Choroid plexus epithelial cell (primary cell): ENCODE measurements around the gene MICA.
"Not testable (repeated sequence)": the region's sequence is repeated elsewhere in the genome, so short reads cannot be mapped to it uniquely, and the experiment has no call there.

Experiments used
- DNase-seq: peaks from one replicate; pipeline ENCODE4 v3.0.0-alpha.2; 2010; ENCODE audit warnings: low read depth
- H3K4me3 ChIP-seq: 2 replicates; pipeline ENCODE4 v1.5.1; 2011; ENCODE audit warnings: low read depth, mild to moderate bottlenecking, control low read depth, low read length, moderate library complexity
- CTCF ChIP-seq: conservative IDR thresholded peaks from 2 replicates; pipeline ENCODE4 v1.5.1; 2011; ENCODE audit warnings: low read depth, mild to moderate bottlenecking, control low read depth, inconsistent platforms, low read length, moderate library complexity

MICA gene

GRCh38 chr6:31446481-31446880 is 43.1 kb downstream of the MICA start:
- H3K4me3 ChIP-seq, result no peak overlapping the region
- TF ChIP-seq CTCF, result no peak
- peak; percentile 23 for DNase-seq

- not testable (repeated sequence) for H3K4me3 ChIP-seq, DNase-seq
Observed at GRCh38 chr6:31446999-31447789, 43.8 kb downstream of the MICA start.

- no peak overlapping the region for H3K4me3 ChIP-seq
- no peak for TF ChIP-seq CTCF
- no peak for DNase-seq
Observed at GRCh38 chr6:31450751-31451150, 47.4 kb downstream of the MICA start.

- TF ChIP-seq CTCF, result no peak
- no peak overlapping the region for H3K4me3 ChIP-seq
- DNase-seq, result no peak
Observed at GRCh38 chr6:31452859-31453258, 49.5 kb downstream of the MICA start.

- no peak overlapping the region for H3K4me3 ChIP-seq
- DNase-seq, result no peak
- no peak for TF ChIP-seq CTCF
Observed at GRCh38 chr6:31453259-31453658, 49.9 kb downstream of the MICA start.

GRCh38 chr6:31459864-31460263 is 56.5 kb downstream of the MICA start:
- H3K4me3 ChIP-seq, result not testable (repeated sequence)

GRCh38 chr6:31460361-31461025 is 57.1 kb downstream of the MICA start:
- TF ChIP-seq CTCF, result no peak
- H3K4me3 ChIP-seq, result no peak overlapping the region
- DNase-seq, result no peak

More at GRCh38 chr6:31459864-31460263, 56.5 kb downstream of the MICA start:
- not testable (repeated sequence) for DNase-seq
